GM04504 (cell line): ENCODE results near the gene ANKRD27.
"Not testable (repeated sequence)": the region's sequence is repeated elsewhere in the genome, so short reads cannot be mapped to it uniquely, and the experiment has no call there.

Source experiments
- DNase-seq: peaks from one replicate; pipeline ENCODE4 v3.0.0-alpha.2; 2012; ENCODE audit warnings: low read depth

Gene ANKRD27

GRCh38 chr19:32652331-32652730, 22.6 kb downstream of the ANKRD27 start:
- not testable (repeated sequence) for DNase-seq

GRCh38 chr19:32651729-32652140, 23.2 kb downstream of the ANKRD27 start:
- no peak for DNase-seq

DNA sequence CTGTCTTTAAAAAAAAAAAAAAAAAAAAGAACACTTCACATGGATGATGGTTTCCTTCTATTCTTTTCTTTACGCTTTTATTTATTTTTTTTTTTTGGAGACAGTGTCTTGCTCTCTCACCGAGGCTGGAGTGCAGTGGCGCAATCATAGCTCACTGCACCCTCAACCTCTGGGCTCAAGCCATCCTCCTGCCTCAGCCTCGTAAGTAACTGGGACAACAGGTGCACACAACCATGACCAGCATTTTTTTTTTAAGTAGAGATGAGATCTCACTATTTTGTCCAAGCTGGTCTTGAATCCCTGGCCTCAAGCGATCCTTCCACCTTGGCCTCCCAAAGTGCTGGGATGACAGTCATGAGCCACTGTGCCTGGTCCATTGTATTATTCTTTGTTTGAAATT, 24.3 kb downstream of the ANKRD27 start:
- DNase-seq, result no peak

DNA sequence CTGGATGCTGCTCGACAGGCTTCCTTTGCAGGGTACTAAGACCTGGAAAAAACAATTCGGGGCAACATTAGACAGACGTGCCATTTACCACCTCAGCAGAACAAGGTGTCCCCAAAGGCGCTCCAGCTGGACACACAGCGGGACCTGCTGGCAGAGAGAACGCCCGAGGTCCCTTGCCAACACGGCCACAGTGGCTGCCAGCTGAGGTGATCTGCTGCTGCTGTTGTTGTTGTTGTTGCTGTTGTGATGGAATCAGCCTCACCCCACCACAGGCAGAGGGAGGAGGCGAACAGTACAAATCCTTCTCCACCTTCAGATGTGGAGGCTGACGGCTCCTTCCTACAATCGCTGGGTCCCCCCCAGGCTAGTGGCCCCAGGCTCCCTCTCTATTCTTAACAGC, 25.2 kb downstream of the ANKRD27 start:
- DNase-seq, result no peak

GRCh38 chr19:32647361-32647760, 27.6 kb downstream of the ANKRD27 start:
- no peak for DNase-seq

DNA sequence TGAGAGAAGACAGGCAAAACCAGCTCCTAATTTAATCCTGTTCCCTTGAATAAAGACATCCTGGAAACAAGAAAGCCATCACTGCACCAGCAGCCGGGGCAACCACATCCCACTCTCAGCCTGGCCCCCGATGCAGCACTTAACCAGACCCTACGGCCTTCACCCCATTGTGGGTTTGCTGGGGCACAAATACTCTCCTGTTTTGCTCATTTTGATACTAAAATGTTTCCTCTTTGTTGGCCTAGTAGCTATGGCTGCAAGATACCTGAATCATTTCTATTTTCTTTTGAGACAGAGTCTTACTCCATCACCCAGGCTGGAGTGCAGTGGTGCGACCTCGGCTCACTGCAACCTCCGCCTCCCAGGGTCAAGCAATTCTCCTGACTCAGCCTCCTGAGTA, 28.4 kb downstream of the ANKRD27 start:
- no peak for DNase-seq

- DNase-seq, result no peak
Measured at GRCh38 chr19:32642771-32643170, 32.2 kb downstream of the ANKRD27 start.

DNA sequence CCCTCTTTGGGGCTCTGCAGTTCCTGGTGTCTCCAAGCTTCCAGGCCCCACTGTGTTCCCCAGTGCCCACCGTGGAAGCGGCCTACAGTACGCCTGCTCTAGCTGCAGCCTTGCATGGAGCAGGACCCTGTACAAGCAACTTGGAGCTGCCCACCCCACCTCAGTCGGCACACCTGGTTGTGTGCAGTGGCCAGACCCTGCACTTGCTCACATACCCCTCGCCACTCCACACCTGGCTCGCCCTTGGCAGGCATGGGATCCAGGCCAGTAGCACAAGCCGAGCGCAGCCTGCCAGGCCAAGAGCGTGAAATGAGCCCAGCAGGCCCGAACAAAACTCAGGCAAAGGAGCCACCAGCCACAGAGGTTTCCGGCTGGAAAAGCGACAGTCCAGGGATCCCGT, 36.4 kb downstream of the ANKRD27 start:
- DNase-seq, result no peak

DNA sequence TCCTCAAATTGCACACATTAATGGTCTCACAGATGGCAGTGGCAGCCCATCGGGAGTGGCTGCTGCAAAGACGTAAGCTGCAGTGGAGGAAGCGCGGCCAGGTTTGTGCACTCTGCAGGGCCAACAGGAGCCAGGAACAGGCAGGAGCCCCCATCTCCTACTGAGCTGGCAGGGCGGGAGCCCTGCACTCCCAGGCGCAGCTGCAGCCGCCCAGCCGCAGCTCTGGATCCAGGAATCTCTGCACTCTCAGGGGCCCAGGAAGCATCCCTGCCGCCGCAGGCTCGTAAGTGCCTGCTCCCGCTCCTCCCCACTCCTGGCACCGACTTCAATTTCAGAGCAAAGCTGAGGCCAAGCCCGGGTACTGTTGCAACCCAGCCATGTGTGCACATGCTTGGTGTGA, 37.5 kb downstream of the ANKRD27 start:
- DNase-seq, result no peak

- DNase-seq, result no peak
Measured at GRCh38 chr19:32631381-32631780, 43.6 kb downstream of the ANKRD27 start.

GRCh38 chr19:32630338-32630737, 44.6 kb downstream of the ANKRD27 start:
- DNase-seq, result no peak

GRCh38 chr19:32627714-32628270, 47.2 kb downstream of the ANKRD27 start:
- no peak for DNase-seq

DNA sequence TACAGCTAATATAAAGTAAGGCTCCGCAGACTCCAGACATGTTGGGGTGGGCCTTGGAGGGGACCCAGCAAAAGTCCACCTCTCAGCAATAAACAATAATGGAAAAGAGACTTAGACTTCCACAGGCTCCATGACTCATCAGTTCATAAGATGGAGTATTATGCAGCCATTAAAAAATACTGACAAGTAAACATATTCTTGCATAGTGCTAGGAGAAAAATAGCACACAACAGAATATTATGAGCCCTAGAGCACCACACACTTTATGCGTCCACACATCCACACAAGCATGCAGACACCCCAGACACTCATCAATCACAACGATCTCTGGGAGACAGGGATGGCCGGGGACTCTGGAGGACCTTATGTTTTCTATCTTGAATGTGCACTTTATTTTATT, 48.0 kb downstream of the ANKRD27 start:
- DNase-seq, result no peak

DNA sequence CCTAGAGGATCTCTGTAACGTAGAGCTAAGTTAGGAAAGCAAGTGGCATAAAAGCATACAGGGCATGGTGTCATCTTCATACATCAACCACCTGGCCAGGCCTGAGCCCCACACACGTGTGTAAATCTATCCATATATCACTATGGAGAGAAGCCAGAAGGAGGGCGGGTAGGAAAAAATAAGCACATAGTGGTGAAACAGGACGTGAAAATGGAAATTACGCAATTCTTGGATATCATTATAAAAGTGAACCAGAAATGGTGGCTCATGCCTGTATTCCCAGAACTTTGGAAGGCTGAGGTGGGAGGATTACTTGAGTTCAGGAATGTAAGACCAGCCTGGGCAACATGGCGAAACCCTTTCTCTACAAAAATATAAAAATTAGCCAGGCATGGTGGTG, 50.6 kb downstream of the ANKRD27 start:
- no peak for DNase-seq

GRCh38 chr19:32622002-32622401, 53.0 kb downstream of the ANKRD27 start:
- no peak for DNase-seq

DNA sequence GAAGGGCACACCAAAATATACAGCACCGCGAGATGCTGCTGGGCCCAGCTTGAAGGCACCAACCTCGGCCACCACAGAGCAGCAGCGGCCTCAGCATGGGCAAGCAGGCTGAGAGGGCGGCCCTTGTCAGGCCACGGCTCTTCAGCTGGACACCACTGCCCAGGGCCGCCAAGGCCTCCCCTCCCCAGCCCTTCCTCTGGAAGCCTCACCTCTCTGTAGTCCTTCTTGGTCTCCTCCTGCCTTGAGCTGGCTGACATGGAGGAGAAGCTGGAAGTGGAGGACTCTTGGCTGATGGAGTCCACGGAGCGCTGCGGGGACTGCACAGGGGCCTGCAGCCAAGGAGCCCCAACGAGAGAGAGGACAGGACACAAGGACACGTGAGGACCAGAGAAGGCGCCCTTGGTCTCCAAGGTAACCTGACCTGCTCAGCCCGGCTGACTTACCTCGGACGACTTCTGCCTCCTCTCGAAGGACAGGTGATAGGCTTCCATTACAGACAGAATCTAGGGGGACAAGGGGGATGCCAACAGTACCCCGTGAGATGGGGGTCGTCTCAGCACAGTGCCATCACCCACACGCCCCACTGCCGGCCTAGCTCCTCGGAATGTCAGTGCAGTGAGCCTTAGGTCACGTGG, 55.8 kb downstream of the ANKRD27 start:
- no peak for DNase-seq

GRCh38 chr19:32615569-32615968, 59.4 kb downstream of the ANKRD27 start:
- DNase-seq, result no peak

DNA sequence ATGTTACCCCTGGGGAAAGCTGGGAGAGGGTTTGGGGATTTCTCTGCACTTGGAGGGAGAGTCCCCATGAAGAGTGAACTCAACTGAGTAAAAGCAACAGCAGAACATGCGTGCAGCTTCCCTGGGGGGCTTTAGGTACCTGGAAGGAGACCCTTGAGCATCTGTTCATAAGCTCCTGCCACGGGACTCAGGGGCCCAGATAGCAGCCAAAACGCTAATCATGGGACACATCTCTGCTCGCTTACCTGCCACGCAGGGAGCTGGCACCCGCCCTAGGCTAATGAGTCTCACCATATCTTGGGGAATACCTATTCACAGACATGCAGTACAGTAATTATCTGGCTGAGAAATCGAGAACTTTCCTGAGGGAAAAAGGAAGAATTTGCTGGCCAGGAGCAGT, 60.1 kb downstream of the ANKRD27 start:
- no peak for DNase-seq

- no peak for DNase-seq
Measured at GRCh38 chr19:32613008-32613407, 62.0 kb downstream of the ANKRD27 start.

GRCh38 chr19:32611161-32611560, 63.8 kb downstream of the ANKRD27 start:
- DNase-seq, result no peak

DNA sequence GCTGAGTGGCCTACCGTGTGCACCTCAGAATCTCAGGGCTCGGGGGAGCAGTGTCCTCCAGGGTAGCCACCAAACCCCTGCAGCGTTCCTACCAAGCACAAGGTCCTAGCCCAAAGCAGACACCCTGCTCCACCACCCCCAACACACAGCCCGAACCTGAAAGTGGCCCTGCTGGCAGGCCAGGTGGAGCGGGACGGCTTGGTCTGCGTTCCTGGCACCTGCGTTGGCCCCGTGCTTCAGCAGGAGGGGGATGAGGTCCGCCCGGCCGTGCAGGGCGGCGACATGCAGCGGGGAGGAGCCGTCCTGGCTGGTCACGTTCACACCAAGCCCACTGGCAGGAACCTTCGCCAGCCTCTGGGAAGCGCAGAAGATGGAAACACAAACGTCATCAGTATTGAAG, 67.5 kb downstream of the ANKRD27 start:
- DNase-seq, result no peak

DNA sequence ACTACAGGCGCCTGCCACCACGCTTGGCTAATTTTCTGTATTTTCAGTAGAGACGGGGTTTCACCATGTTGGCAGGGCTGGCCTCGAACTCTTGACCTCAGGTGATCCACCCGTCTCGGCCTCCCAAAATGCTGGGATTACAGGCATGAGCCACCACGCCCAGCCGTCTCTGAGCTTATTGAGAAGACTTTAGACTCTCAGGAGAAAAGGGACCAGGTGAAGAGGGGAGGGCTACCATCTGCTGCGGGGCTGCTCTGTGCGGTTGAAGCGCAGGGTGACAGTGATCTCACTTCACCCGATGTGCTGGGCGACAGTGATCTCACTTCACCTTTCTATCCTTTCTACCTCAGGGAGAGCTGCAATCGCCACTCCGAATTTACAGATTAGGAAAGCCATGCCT, 68.7 kb downstream of the ANKRD27 start:
- DNase-seq, result no peak

DNA sequence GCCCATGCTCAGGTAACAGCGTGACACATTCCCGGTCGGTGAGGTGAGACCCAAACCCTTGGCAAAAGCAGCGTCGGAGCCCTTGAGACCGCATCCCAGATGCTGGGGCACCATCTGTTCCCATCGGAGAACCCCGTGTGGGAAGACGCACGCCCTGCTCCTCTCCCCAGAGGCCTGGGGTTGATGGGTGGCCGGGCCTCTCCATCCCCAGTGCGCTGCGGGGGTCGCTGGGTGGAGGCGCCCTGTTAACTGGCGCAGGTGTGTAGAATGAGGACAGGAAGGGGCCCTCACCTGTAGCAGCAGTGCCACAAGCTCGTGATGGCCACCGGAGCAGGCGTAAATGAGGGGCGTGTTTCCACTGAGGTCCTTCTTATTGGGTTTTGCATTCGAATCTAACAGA, 69.4 kb downstream of the ANKRD27 start:
- DNase-seq, result no peak

DNA sequence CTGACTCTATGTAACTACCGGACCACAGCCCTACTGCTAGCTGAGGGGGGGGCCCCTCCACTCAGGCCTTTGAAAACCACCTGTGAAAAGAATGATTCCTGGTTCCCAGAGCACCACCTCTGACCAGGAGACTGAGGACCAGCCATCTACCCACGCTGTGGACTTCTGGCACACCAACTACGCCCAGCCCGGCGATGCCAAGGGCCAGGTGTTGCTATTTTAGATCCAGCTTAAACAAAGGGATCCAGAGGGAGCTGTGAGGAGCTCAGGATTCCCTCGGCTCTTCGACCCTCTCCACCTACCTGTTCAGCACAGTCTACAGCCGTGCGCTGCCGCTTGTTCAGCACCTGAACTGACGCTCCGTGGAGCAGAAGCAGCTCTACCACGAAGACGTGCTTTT, 71.0 kb downstream of the ANKRD27 start:
- DNase-seq, result no peak
